Hepatic stellate cell (primary cell): Measurements from ENCODE around the gene SLC8B1.

Experiments
- DNase-seq: peaks from one replicate; pipeline ENCODE4 v3.0.0; 2011; ENCODE audit warnings: low spot score

Gene SLC8B1

GRCh38 chr12:113334786-113335539 lies at the start of gene SLC8B1:
TSS of gene SLC8B1 (minus strand) at chr12:113335109. CDS start at chr12:113332878, 2,231 bp downstream.
- peak; percentile 86 for DNase-seq

- no peak for DNase-seq
These were observed 47.3 kb upstream of the SLC8B1 start for GRCh38 chr12:113382206-113382605.

- DNase-seq = no peak
These were observed 46.3 kb upstream of the SLC8B1 start for GRCh38 chr12:113381220-113381619.

- DNase-seq = no peak
These were observed 43.4 kb upstream of the SLC8B1 start for GRCh38 chr12:113378291-113378690.

- no peak for DNase-seq
These were observed 40.0 kb upstream of the SLC8B1 start for GRCh38 chr12:113374823-113375428.

- no peak for DNase-seq
These were observed 39.1 kb upstream of the SLC8B1 start for GRCh38 chr12:113373969-113374368.

- no peak for DNase-seq
These were observed 38.5 kb upstream of the SLC8B1 start for GRCh38 chr12:113373440-113373839.

GRCh38 chr12:113372371-113372770 lies 37.5 kb upstream of the SLC8B1 start:
- no peak for DNase-seq

- DNase-seq = no peak
These were observed 36.9 kb upstream of the SLC8B1 start for GRCh38 chr12:113371808-113372207.

- DNase-seq = no peak
These were observed 36.2 kb upstream of the SLC8B1 start for GRCh38 chr12:113370923-113371682.

- no peak for DNase-seq
These were observed 34.6 kb upstream of the SLC8B1 start for GRCh38 chr12:113369391-113369985.

- DNase-seq = no peak
These were observed 33.4 kb upstream of the SLC8B1 start for GRCh38 chr12:113368331-113368730.

GRCh38 chr12:113366827-113367226 lies 31.9 kb upstream of the SLC8B1 start:
- no peak for DNase-seq

GRCh38 chr12:113365639-113366395 lies 30.9 kb upstream of the SLC8B1 start:
- no peak for DNase-seq

- no peak for DNase-seq
These were observed 29.8 kb upstream of the SLC8B1 start for GRCh38 chr12:113364698-113365097.

- DNase-seq = no peak
These were observed 26.9 kb upstream of the SLC8B1 start for GRCh38 chr12:113361574-113362370.

GRCh38 chr12:113359939-113360748 lies 25.2 kb upstream of the SLC8B1 start:
- no peak for DNase-seq

- DNase-seq = peak; percentile 53
These were observed 24.4 kb upstream of the SLC8B1 start for GRCh38 chr12:113359133-113359938.
